Effector CD8-positive, alpha-beta T cell (primary cell): ENCODE results near the gene GNAI3.
"Not testable (repeated sequence)": the region's sequence is repeated elsewhere in the genome, so short reads cannot be mapped to it uniquely, and the experiment has no call there.

Experiments
- DNase-seq: peaks from one replicate; lab custom pipeline; 2025; lab: John Stamatoyannopoulos, UW

GNAI3 gene

DNA sequence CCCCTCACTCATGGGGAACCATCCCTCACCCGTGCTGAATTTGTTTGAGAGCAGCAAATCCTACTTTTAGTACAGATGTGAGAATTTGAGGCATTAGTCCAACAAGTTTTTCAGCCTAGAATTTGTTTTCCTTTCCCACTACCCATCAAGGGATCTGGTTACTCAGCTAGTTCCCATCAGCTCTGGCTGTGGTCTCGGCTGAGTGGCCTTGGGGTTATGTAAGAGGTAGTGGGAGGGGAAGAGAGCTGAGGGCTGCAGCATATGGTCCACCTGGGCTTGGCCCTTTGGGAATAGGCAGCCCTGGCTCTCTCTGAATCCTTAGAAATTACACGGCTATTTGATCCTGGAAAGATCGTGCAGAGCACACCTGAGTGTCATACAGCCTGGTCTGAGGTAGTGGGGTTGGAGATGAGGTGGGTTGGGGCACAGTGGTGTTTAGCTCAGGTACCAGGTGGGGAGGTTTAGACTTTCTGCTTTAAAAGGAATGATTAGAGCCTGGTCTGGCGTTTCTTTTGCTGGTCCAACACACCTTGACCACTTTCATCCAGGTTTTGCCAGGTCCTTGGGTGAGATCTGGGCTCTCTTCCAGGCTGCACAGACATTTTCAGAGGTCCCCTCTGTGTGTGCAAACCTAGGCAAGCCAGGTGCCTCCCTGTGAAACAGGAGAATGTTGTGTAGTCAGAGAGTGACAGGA lies 111.7 kb downstream of the GNAI3 start:
- DNase-seq: no peak

DNA sequence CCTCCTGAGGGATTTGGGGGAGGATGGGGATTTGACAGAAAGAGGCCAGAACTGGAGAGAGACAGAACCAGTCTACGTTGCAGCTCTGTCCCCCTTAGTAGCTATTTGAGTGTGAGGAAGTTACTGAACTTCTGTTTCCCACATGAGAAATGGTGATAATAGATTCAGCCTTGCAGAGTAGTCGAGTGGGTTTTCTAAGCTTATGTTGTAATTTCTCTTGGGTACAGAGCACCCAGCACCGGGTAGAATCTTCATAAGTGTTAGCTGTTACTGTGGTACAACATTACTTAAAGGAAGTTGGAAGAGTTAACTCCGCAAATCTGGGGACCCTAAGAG lies 112.2 kb downstream of the GNAI3 start:
- not testable (repeated sequence) for DNase-seq

DNA sequence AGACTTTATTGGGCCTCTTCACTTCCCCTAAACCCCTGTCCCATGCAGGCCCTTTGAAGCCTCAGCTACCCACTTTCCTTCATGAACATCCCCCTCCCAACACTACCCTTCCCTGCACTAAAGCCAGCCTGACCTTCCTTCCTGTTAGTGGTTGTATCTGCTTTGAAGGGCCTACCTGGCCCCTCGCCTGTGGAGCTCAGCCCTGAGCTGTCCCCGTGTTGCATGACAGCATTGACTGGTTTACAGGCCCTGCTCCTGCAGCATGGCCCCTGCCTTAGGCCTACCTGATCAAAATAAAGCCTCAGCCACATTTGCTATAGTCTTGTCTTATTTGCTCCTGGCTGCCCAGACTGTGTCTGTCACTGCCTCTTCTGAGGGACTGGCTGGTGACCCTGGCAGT lies 113.0 kb downstream of the GNAI3 start:
- DNase-seq: no peak

DNA sequence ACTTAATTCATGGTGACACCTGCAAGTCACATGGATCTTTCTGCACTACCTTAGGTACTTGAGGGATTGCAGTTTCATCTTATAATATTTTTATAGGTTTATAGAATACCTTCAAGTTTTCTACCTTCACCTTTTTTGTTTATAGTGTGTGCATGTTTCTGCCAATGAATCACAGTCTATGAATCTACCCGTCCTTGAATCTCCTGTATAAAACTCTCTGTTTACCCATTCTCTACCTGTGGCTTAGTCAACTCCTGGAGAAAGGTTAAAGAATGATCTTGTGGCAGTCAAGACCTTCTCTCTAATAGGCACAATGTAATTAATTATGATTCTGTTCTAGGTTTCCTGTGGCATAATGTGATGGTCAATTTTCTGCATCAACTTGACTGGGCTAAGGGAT lies 116.3 kb downstream of the GNAI3 start:
- DNase-seq: no peak

DNA sequence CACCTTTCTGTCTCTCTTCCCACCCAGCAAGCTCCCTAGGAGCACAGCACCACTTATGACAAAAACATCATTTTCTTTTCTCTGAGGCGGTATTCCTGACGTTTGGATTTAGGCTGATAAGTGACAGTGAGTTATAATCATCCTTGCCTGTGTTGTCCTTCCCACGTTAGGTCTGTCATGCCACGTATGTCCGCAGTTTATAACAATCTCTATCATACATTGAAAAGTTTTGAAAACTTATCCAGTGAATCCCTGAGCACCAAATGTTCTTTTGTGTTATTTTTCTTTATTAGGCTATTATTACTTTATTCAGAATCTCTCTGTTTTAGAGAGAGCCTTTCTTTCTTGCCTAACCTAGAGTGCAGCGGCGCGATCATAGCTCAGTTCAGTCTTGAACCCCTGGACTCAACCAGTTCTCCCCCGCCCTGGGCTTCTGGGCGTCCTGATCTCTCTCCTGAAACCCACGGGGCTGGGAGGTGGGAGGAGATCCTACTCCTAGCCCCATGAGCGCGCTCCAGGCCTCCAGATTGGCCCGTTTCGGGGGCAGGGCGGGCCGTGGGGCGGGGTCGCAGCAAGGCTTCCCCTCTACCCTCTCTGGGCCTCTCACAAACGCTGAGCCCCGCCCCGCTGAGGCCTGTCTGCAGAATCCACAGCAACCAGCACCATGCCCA lies 119.2 kb downstream of the GNAI3 start, which contains the start of gene GSTM2:
TSS of gene GSTM2 (plus strand) at position 606 of the 671 bp plus-strand sequence. CDS start at position 665, 59 bp downstream.
- DNase-seq: peak; percentile 84
